Left lung (tissue), 10 donors: ENCODE measurements around the gene LBHD1. TPM values are rescaled to one million over a fixed set of nuclear protein-coding genes. Genes with fewer than 3 reads are reported as not detected.
"Not testable (repeated sequence)": the region's sequence is repeated elsewhere in the genome, so short reads cannot be mapped to it uniquely, and the experiment has no call there.

Experiments used
- ATAC-seq: fragments of 200-7000 bp; cut with Tn5 transposase; one replicate; pipeline ENCODE4 v1.9.1; 2020; ENCODE audit warnings: moderate library complexity
- DNase-seq, 4 donors: peaks; one replicate each; pipeline ENCODE4 v3.0.0-alpha.2; 2013 to 2020
- H3K27ac ChIP-seq, 2 donors: fragments of 200-600 bp; sonication (generic) in 1 of 2; one replicate each; pipeline versions ENCODE4 v1.5.0 to v1.8.0; 2020 to 2021
- H3K27me3 ChIP-seq, 2 donors: fragments of 200-600 bp; sonication (generic) in 1 of 2; one replicate each; pipeline versions ENCODE4 v1.5.0 to v1.8.0; 2020 to 2021
- H3K36me3 ChIP-seq, 2 donors: fragments of 200-600 bp; sonication (generic) in 1 of 2; one replicate each; pipeline versions ENCODE4 v1.5.0 to v1.8.0; 2020 to 2021
- H3K4me1 ChIP-seq, 2 donors: fragments of 200-600 bp; one replicate each; pipeline ENCODE4 v1.8.0; 2021
- H3K4me3 ChIP-seq, 2 donors: fragments of 200-600 bp; sonication (generic) in 1 of 2; one replicate each; pipeline versions ENCODE4 v1.5.0 to v1.8.0; 2020 to 2021; ENCODE audit warnings: mild to moderate bottlenecking in 1 of 2
- H3K9me3 ChIP-seq, 2 donors: fragments of 200-600 bp; sonication (generic) in 1 of 2; one replicate each; pipeline versions ENCODE4 v1.5.0 to v1.8.0; 2020 to 2021
- CTCF ChIP-seq, 2 donors: fragments of 200-600 bp; sonication (generic) in 1 of 2; IDR thresholded peaks; one replicate each; pipeline versions ENCODE4 v1.5.0 to v1.8.0; 2021; ENCODE audit warnings: antibody characterized with exemption in 2 of 2
- intact Hi-C, 2 donors: fragments of 100-400 bp; cut with DNase I; formaldehyde crosslinking; loops; one replicate each; pipeline versions ENCODE4 v1.11.2 to v1.14.2; 2022
- polyA plus RNA-seq, 6 donors: library from polyadenylated mRNA; unstranded; fragments of 120-200 nt; gene quantifications; one replicate each; pipeline ENCODE4 v1.2.1, GENCODE V29; 2013; ENCODE audit not compliant: insufficient read length in 6 of 6
- total RNA-seq, 2 donors: library from RNA; stranded (reverse); fragmentation: NEBNext Ultra II Directional; extraction: Animal tissue kit (Norgen Biotek cat#: 25700); gene quantifications; one replicate each; pipeline ENCODE4 v1.2.1, GENCODE V29; 2021
- donor health status: DM: no; HTN: yes; CAD: no.
- donor health status: DM: no; HTN: no; CAD: no.

Gene LBHD1
- total and polyA plus RNA-seq, 8 donors = 4.4 to 9.9 (median 8.2) TPM

- ATAC-seq = peak; percentile 92
- DNase-seq = peak in 3 of 4 donors; percentile 8 to 83 (median 77)
- intact Hi-C loops = loop anchor here in 1 of 2 donors (5.0 kb wide), 1 partner anchor 312 kb away; no protein-coding TSS in a partner anchor
- Histone ChIP-seq H3K9me3 (no peaks in the 10 kb centered on the region), H3K4me3 (no peak overlapping the region), H3K4me1 (peaks cover 0 to 8% of the 10 kb centered on the region in 2 donors), H3K36me3 (peaks cover 0 to 49% of the 10 kb centered on the region in 2 donors), H3K27me3 (no peaks in the 10 kb centered on the region), H3K27ac (no peak overlapping the region)
- TF ChIP-seq CTCF (IDR thresholded peaks at IDR 0.05) = peak; percentile 74 to 87
Observed at GRCh38 chr11:62694455-62695167, 22.5 kb upstream of the LBHD1 start.

- not testable (repeated sequence) for H3K4me1 ChIP-seq, H3K27me3 ChIP-seq, H3K9me3 ChIP-seq, H3K27ac ChIP-seq, ATAC-seq, H3K4me3 ChIP-seq, DNase-seq
- intact Hi-C loops = loop anchor here in 1 of 2 donors (5.0 kb wide), 1 partner anchor 311 kb away; no protein-coding TSS in a partner anchor
- H3K36me3 ChIP-seq = peaks cover 0 to 50% of the 10 kb centered on the region in 2 donors
Observed at GRCh38 chr11:62693624-62694023, 21.6 kb upstream of the LBHD1 start.

- Histone ChIP-seq H3K27ac (no peak within 1 kb of the TSS), H3K4me3 (no peak within 1 kb of the TSS)
- intact Hi-C loops = loop anchor here in 1 of 2 donors (5.0 kb wide), 1 partner anchor 307 kb away; no protein-coding TSS in a partner anchor
Observed at GRCh38 chr11:62689421-62690183, 17.5 kb upstream of the LBHD1 start, which contains the start of gene LRRN4CL. Gene LRRN4CL, minus strand, starts transcription at chr11:62689530. Its CDS starts 1,022 bp downstream, at chr11:62688508.

GRCh38 chr11:62688491-62688890 is 16.4 kb upstream of the LBHD1 start:
- no peaks in the 10 kb centered on the region for H3K9me3 ChIP-seq
- peaks cover 0 to 40% of the 10 kb centered on the region in 2 donors for H3K36me3 ChIP-seq
- no peak for TF ChIP-seq CTCF (IDR thresholded peaks at IDR 0.05)
- DNase-seq (no peak), ATAC-seq (no peak)
- peaks cover 9 to 28% of the 10 kb centered on the region in 2 donors for H3K27me3 ChIP-seq
- H3K4me3 ChIP-seq = no peak overlapping the region
- intact Hi-C loops = no loop called here
- H3K4me1 ChIP-seq = peaks cover 0 to 4% of the 10 kb centered on the region in 2 donors
- H3K27ac ChIP-seq = no peak overlapping the region

More at GRCh38 chr11:62689421-62690183, 17.5 kb upstream of the LBHD1 start, which contains the start of gene LRRN4CL:
- ATAC-seq (peak; percentile 51), DNase-seq (no peak)
- Histone ChIP-seq H3K9me3 (no peaks in the 10 kb centered on the region), H3K27me3 (peaks cover 9 to 28% of the 10 kb centered on the region in 2 donors), H3K4me1 (peaks cover 0 to 7% of the 10 kb centered on the region in 2 donors), H3K36me3 (peaks cover 0 to 44% of the 10 kb centered on the region in 2 donors)
- no peak for TF ChIP-seq CTCF (IDR thresholded peaks at IDR 0.05)

GRCh38 chr11:62687508-62688396 is 15.7 kb upstream of the LBHD1 start:
- Histone ChIP-seq H3K4me1 (peaks cover 0 to 4% of the 10 kb centered on the region in 2 donors), H3K4me3 (peak overlapping the region in 1 of 2 donors; percentile 13), H3K36me3 (peaks cover 0 to 32% of the 10 kb centered on the region in 2 donors), H3K27ac (no peak overlapping the region), H3K9me3 (no peaks in the 10 kb centered on the region), H3K27me3 (peaks cover 9 to 28% of the 10 kb centered on the region in 2 donors)
- ATAC-seq (peak; percentile 52), DNase-seq (peak in 2 of 4 donors; percentile 12 to 75)
- TF ChIP-seq CTCF (IDR thresholded peaks at IDR 0.05) = no peak
- intact Hi-C loops = no loop called here
